HEK293 (cell line): Measurements from ENCODE around the gene ZNF316.

ENCODE experiments used
- BCL11A ChIP-seq: fragments of 450-650 bp; formaldehyde crosslinking; IDR thresholded peaks from 2 replicates; pipeline ENCODE4 v1.5.1; 2016; ENCODE audit warnings: low read depth, missing biosample characterization, missing genetic modification characterization
- CTCF ChIP-seq: fragments of 450-650 bp; formaldehyde crosslinking; IDR thresholded peaks from 2 replicates; pipeline ENCODE4 v1.5.1; 2016; ENCODE audit warnings: missing biosample characterization, missing genetic modification characterization
- GLI4 ChIP-seq: fragments of 450-650 bp; formaldehyde crosslinking; IDR thresholded peaks from 2 replicates; pipeline ENCODE4 v1.5.1; 2016; ENCODE audit warnings: missing biosample characterization, missing genetic modification characterization
- KLF16 ChIP-seq: fragments of 450-650 bp; formaldehyde crosslinking; IDR thresholded peaks from 2 replicates; pipeline ENCODE4 v1.5.1; 2017; ENCODE audit warnings: missing biosample characterization, missing genetic modification characterization
- PATZ1 ChIP-seq: fragments of 450-650 bp; formaldehyde crosslinking; IDR thresholded peaks from 2 replicates; pipeline ENCODE4 v1.5.1; 2016; ENCODE audit warnings: missing biosample characterization, missing genetic modification characterization
- PBX3 ChIP-seq: sonication (generic); formaldehyde crosslinking; IDR thresholded peaks from 2 replicates; pipeline ENCODE4 v1.8.1; 2022; ENCODE audit warnings: mild to moderate bottlenecking, moderate library complexity, missing genetic modification reagents
- SCRT2 ChIP-seq: fragments of 450-650 bp; formaldehyde crosslinking; IDR thresholded peaks from 2 replicates; pipeline ENCODE4 v1.5.1; 2016; ENCODE audit warnings: missing biosample characterization, missing genetic modification characterization
- ZBTB11 ChIP-seq: fragments of 450-650 bp; formaldehyde crosslinking; conservative IDR thresholded peaks from 2 replicates; pipeline ENCODE4 v1.5.1; 2016; ENCODE audit warnings: low read depth, missing biosample characterization, missing genetic modification characterization
- ZBTB20 ChIP-seq: fragments of 450-650 bp; formaldehyde crosslinking; IDR thresholded peaks from 2 replicates; pipeline ENCODE4 v1.5.1; 2016; ENCODE audit warnings: missing biosample characterization, missing genetic modification characterization
- ZBTB7A ChIP-seq: fragments of 450-650 bp; formaldehyde crosslinking; IDR thresholded peaks from 2 replicates; pipeline ENCODE4 v1.5.1; 2016; ENCODE audit warnings: low read depth, missing biosample characterization, missing genetic modification characterization
- ZEB2 ChIP-seq: fragments of 450-650 bp; formaldehyde crosslinking; IDR thresholded peaks from 2 replicates; pipeline ENCODE4 v1.5.1; 2016; ENCODE audit warnings: missing biosample characterization, missing genetic modification characterization
- ZFP37 ChIP-seq: fragments of 450-650 bp; formaldehyde crosslinking; IDR thresholded peaks from 2 replicates; pipeline ENCODE4 v1.5.1; 2016; ENCODE audit warnings: missing biosample characterization, missing genetic modification characterization
- ZNF302 ChIP-seq: fragments of 450-650 bp; formaldehyde crosslinking; IDR thresholded peaks from 2 replicates; pipeline ENCODE4 v1.5.1; 2016; ENCODE audit warnings: missing biosample characterization, missing genetic modification characterization, low read depth
- ZNF561 ChIP-seq: fragments of 450-650 bp; IDR thresholded peaks from 2 replicates; pipeline ENCODE4 v1.5.1; 2018; ENCODE audit warnings: missing biosample characterization, missing genetic modification characterization, borderline replicate concordance
- ZNF626 ChIP-seq: fragments of 450-650 bp; sonication (Bioruptor Pico); formaldehyde crosslinking; IDR thresholded peaks from 2 replicates; pipeline ENCODE4 v1.5.1; 2018; ENCODE audit warnings: missing biosample characterization, missing genetic modification characterization, inconsistent platforms
- ZNF660 ChIP-seq: fragments of 450-650 bp; IDR thresholded peaks from 2 replicates; pipeline ENCODE4 v1.5.1; 2018; ENCODE audit warnings: missing biosample characterization, mild to moderate bottlenecking, missing genetic modification characterization
- ZNF677 ChIP-seq: fragments of 450-650 bp; IDR thresholded peaks from 2 replicates; pipeline ENCODE4 v1.5.0; 2018; ENCODE audit warnings: missing biosample characterization, mild to moderate bottlenecking, missing genetic modification characterization, moderate library complexity
- ZNF785 ChIP-seq: fragments of 450-650 bp; formaldehyde crosslinking; IDR thresholded peaks from 2 replicates; pipeline ENCODE4 v1.5.1; 2016; ENCODE audit warnings: missing biosample characterization, missing genetic modification characterization
- TF ChIP-seq, protein P1 (sequence below): fragments of 450-650 bp; formaldehyde crosslinking; IDR thresholded peaks from 2 replicates; pipeline ENCODE4 v1.5.1; 2016; ENCODE audit warnings: missing biosample characterization, missing genetic modification characterization
- TF ChIP-seq, protein P2 (sequence below): fragments of 450-650 bp; formaldehyde crosslinking; IDR thresholded peaks from 2 replicates; pipeline ENCODE4 v1.5.1; 2016; ENCODE audit warnings: missing biosample characterization, missing genetic modification characterization
- TF ChIP-seq, protein P3 (sequence below): fragments of 450-650 bp; formaldehyde crosslinking; IDR thresholded peaks from 2 replicates; pipeline ENCODE4 v1.5.1; 2016; ENCODE audit warnings: missing biosample characterization, missing genetic modification characterization
- TF ChIP-seq, protein P4 (sequence below): fragments of 450-650 bp; formaldehyde crosslinking; IDR thresholded peaks from 2 replicates; pipeline ENCODE4 v1.5.1; 2016; ENCODE audit warnings: missing biosample characterization, missing genetic modification characterization, low read depth

Gene ZNF316

DNA sequence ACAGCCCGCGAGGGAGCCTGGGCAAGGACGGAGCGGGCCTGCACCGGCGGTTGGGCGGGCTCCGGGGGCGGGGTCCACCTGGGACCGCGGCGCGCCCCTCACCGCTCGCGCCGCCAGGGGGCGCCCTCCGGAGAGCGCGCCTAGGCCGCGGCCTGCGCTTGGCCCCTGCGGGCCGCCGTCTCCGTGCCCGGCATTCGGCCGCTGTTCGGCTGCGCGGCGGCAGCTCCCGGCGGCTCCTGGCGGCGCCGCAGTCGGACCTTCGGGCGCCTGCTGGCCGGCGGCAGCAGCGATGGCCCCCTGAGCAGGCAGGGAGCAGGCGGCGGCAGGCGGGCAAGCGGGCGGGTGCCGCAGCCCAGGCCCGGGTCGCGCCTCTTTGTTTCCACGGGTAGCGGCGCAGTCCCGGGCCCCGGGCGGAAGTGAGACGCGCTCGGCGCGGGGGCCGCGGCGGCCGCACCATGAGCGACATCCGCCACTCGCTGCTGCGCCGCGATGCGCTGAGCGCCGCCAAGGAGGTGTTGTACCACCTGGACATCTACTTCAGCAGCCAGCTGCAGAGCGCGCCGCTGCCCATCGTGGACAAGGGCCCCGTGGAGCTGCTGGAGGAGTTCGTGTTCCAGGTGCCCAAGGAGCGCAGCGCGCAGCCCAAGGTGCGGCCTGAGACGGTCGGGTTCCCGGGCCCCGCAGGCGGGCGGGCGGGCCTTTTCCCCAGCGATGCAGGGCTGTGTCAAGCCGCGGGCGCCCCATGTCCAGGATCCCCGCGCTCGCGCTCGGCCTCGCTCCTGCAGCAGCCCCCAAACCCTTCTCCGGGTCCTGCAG is 47.1 kb upstream of the ZNF316 start, which contains the start of gene INTS15 (continued):
- TF ChIP-seq, protein P1, sequence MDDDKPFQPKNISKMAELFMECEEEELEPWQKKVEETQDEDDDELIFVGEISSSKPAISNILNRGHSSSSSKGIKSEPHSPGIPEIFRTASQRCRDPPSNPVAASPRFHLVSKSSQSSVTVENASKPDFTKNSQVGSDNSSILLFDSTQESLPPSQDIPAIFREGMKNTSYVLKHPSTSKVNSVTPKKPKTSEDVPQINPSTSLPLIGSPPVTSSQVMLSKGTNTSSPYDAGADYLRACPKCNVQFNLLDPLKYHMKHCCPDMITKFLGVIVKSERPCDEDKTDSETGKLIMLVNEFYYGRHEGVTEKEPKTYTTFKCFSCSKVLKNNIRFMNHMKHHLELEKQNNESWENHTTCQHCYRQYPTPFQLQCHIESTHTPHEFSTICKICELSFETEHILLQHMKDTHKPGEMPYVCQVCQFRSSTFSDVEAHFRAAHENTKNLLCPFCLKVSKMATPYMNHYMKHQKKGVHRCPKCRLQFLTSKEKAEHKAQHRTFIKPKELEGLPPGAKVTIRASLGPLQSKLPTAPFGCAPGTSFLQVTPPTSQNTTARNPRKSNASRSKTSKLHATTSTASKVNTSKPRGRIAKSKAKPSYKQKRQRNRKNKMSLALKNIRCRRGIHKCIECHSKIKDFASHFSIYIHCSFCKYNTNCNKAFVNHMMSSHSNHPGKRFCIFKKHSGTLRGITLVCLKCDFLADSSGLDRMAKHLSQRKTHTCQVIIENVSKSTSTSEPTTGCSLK (tag by site-specific recombination) = no peak
- TF ChIP-seq ZNF302 (tag by site-specific recombination) = no peak
- no peak for TF ChIP-seq ZBTB7A (tag by site-specific recombination)
- no peak for TF ChIP-seq PBX3 (CRISPR knock-in tag)
- TF ChIP-seq ZNF785 = no peak
- peak; percentile 42; the same call in 1 of the 2 replicates for TF ChIP-seq ZEB2 (tag by site-specific recombination)
- peak; percentile 53 for TF ChIP-seq CTCF (tag by site-specific recombination)
- TF ChIP-seq, protein P2, sequence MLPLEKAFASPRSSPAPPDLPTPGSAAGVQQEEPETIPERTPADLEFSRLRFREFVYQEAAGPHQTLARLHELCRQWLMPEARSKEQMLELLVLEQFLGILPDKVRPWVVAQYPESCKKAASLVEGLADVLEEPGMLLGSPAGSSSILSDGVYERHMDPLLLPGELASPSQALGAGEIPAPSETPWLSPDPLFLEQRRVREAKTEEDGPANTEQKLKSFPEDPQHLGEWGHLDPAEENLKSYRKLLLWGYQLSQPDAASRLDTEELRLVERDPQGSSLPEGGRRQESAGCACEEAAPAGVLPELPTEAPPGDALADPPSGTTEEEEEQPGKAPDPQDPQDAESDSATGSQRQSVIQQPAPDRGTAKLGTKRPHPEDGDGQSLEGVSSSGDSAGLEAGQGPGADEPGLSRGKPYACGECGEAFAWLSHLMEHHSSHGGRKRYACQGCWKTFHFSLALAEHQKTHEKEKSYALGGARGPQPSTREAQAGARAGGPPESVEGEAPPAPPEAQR = no peak
- TF ChIP-seq, protein P3, sequence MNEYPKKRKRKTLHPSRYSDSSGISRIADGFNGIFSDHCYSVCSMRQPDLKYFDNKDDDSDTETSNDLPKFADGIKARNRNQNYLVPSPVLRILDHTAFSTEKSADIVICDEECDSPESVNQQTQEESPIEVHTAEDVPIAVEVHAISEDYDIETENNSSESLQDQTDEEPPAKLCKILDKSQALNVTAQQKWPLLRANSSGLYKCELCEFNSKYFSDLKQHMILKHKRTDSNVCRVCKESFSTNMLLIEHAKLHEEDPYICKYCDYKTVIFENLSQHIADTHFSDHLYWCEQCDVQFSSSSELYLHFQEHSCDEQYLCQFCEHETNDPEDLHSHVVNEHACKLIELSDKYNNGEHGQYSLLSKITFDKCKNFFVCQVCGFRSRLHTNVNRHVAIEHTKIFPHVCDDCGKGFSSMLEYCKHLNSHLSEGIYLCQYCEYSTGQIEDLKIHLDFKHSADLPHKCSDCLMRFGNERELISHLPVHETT (tag by site-specific recombination) = no peak
- peak; percentile 99 for TF ChIP-seq ZBTB20
- TF ChIP-seq GLI4 (tag by site-specific recombination) = no peak
- peak; percentile 69; the same call in 1 of the 2 replicates for TF ChIP-seq ZNF660 (tag by site-specific recombination)
- TF ChIP-seq BCL11A (tag by site-specific recombination) = no peak
- TF ChIP-seq PATZ1 (tag by site-specific recombination) = peak; percentile 56; the same call in 1 of the 2 replicates
- TF ChIP-seq ZNF561 (tag by site-specific recombination) = no peak
- no peak; the same call in 1 of the 2 replicates for TF ChIP-seq ZNF626 (tag by site-specific recombination)
- TF ChIP-seq ZFP37 = peak; percentile 66; the same call in 1 of the 2 replicates
- TF ChIP-seq ZNF677 = peak; percentile 49; the same call in 1 of the 2 replicates
- peak; percentile 58; the same call in 1 of the 2 replicates for TF ChIP-seq ZBTB11 (tag by site-specific recombination)
- no peak for TF ChIP-seq KLF16 (tag by site-specific recombination)
- TF ChIP-seq, protein P4, sequence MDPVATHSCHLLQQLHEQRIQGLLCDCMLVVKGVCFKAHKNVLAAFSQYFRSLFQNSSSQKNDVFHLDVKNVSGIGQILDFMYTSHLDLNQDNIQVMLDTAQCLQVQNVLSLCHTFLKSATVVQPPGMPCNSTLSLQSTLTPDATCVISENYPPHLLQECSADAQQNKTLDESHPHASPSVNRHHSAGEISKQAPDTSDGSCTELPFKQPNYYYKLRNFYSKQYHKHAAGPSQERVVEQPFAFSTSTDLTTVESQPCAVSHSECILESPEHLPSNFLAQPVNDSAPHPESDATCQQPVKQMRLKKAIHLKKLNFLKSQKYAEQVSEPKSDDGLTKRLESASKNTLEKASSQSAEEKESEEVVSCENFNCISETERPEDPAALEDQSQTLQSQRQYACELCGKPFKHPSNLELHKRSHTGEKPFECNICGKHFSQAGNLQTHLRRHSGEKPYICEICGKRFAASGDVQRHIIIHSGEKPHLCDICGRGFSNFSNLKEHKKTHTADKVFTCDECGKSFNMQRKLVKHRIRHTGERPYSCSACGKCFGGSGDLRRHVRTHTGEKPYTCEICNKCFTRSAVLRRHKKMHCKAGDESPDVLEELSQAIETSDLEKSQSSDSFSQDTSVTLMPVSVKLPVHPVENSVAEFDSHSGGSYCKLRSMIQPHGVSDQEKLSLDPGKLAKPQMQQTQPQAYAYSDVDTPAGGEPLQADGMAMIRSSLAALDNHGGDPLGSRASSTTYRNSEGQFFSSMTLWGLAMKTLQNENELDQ = no peak
- TF ChIP-seq SCRT2 (tag by site-specific recombination) = no peak
